Liver (tissue), 9 donors: ENCODE data around the gene PHLDA2. TPM values are rescaled to one million over a fixed set of nuclear protein-coding genes. Genes with fewer than 3 reads are reported as not detected.

Experiments used
- DNase-seq: peaks from one replicate; pipeline ENCODE4 v3.0.0-alpha.2; 2017; ENCODE audit warnings: low spot score
- H3K27ac ChIP-seq, 2 donors: one replicate each; pipeline ENCODE4 v1.7.0; 2013; ENCODE audit warnings: inconsistent platforms in 2 of 2, low read length in 2 of 2, control low read depth in 1 of 2, low read depth in 1 of 2, mild to moderate bottlenecking in 1 of 2
- H3K27me3 ChIP-seq, 4 donors: one replicate each; pipeline versions ENCODE4 v1.6.1 to v1.7.0; 2013; ENCODE audit warnings: low read length in 3 of 4, inconsistent platforms in 1 of 4, mild to moderate bottlenecking in 1 of 4, moderate library complexity in 1 of 4; ENCODE audit not compliant: control insufficient read depth in 4 of 4, insufficient read depth in 4 of 4
- H3K36me3 ChIP-seq, 4 donors: one replicate each; pipeline versions ENCODE4 v1.6.1 to v1.7.0; 2013; ENCODE audit warnings: low read length in 3 of 4, mild to moderate bottlenecking in 3 of 4, low read depth in 1 of 4, moderate library complexity in 1 of 4; ENCODE audit not compliant: control insufficient read depth in 4 of 4, insufficient read depth in 3 of 4
- H3K4me1 ChIP-seq, 4 donors: one replicate each; pipeline versions ENCODE4 v1.6.1 to v1.7.0; 2013; ENCODE audit warnings: low read length in 3 of 4, mild to moderate bottlenecking in 3 of 4, moderate library complexity in 1 of 4; ENCODE audit not compliant: control insufficient read depth in 4 of 4, insufficient read depth in 4 of 4
- H3K4me3 ChIP-seq, 3 donors: one replicate each; pipeline versions ENCODE4 v1.6.1 to v1.7.0; 2013; ENCODE audit warnings: low read length in 3 of 3, control low read depth in 1 of 3, low read depth in 1 of 3, mild to moderate bottlenecking in 1 of 3
- H3K9ac ChIP-seq, 2 donors: one replicate each; pipeline ENCODE4 v1.7.0; 2013; ENCODE audit warnings: low read length in 2 of 2, mild to moderate bottlenecking in 2 of 2, moderate library complexity in 2 of 2, control low read depth in 1 of 2, low read depth in 1 of 2
- H3K9me3 ChIP-seq, 4 donors: one replicate each; pipeline versions ENCODE4 v1.6.1 to v1.7.0; 2013; ENCODE audit warnings: low read length in 3 of 4; ENCODE audit not compliant: control insufficient read depth in 4 of 4
- ATF3 ChIP-seq: IDR thresholded peaks from 2 replicates; pipeline ENCODE4 v1.6.1; 2016; ENCODE audit warnings: antibody characterized with exemption
- CTCF ChIP-seq: fragments of 150-350 bp; IDR thresholded peaks from 2 replicates; pipeline ENCODE4 v1.5.1; 2017; ENCODE audit warnings: improper control_type of control experiment, low read depth, low read length; ENCODE audit not compliant: missing input control
- EGR1 ChIP-seq, 2 donors: IDR thresholded peaks; 2 replicates each; pipeline ENCODE4 v1.6.1; 2016 to 2018; ENCODE audit warnings: antibody characterized with exemption in 2 of 2, low read depth in 2 of 2
- FOXA1 ChIP-seq: IDR thresholded peaks from 2 replicates; pipeline ENCODE4 v1.6.1; 2016; ENCODE audit warnings: antibody characterized with exemption
- FOXA2 ChIP-seq: IDR thresholded peaks from 2 replicates; pipeline ENCODE4 v1.6.1; 2016; ENCODE audit warnings: antibody characterized with exemption
- GABPA ChIP-seq, 2 donors: IDR thresholded peaks in 1 of 2; conservative IDR thresholded peaks in 1 of 2; 2 replicates each; pipeline ENCODE4 v1.6.1; 2016; ENCODE audit warnings: antibody characterized with exemption in 2 of 2, mild to moderate bottlenecking in 1 of 2, moderate library complexity in 1 of 2
- HNF4A ChIP-seq, 2 donors: conservative IDR thresholded peaks; 2 replicates each; pipeline ENCODE4 v1.6.1; 2016; ENCODE audit warnings: antibody characterized with exemption in 2 of 2, mild to moderate bottlenecking in 2 of 2
- HNF4G ChIP-seq: IDR thresholded peaks from 2 replicates; pipeline ENCODE4 v1.6.1; 2016; ENCODE audit warnings: antibody characterized with exemption
- JUND ChIP-seq, 2 donors: IDR thresholded peaks; 2 replicates each; pipeline ENCODE4 v1.6.1; 2016; ENCODE audit warnings: antibody characterized with exemption in 2 of 2
- MAX ChIP-seq: IDR thresholded peaks from 2 replicates; pipeline ENCODE4 v1.6.1; 2016; ENCODE audit warnings: antibody characterized with exemption
- NR2F2 ChIP-seq: IDR thresholded peaks from 2 replicates; pipeline ENCODE4 v1.6.1; 2016; ENCODE audit warnings: antibody characterized with exemption
- RAD21 ChIP-seq, 2 donors: IDR thresholded peaks; 2 replicates each; pipeline ENCODE4 v1.6.1; 2016; ENCODE audit warnings: antibody characterized with exemption in 2 of 2, mild to moderate bottlenecking in 2 of 2
- REST ChIP-seq: IDR thresholded peaks from 2 replicates; pipeline ENCODE4 v1.6.1; 2016; ENCODE audit warnings: antibody characterized with exemption, mild to moderate bottlenecking
- RXRA ChIP-seq, 2 donors: IDR thresholded peaks; 2 replicates each; pipeline ENCODE4 v1.6.1; 2017 to 2018; ENCODE audit warnings: antibody characterized with exemption in 2 of 2, mild to moderate bottlenecking in 1 of 2
- SP1 ChIP-seq: IDR thresholded peaks from 2 replicates; pipeline ENCODE4 v1.6.1; 2018; ENCODE audit warnings: antibody characterized with exemption, mild to moderate bottlenecking
- TAF1 ChIP-seq: conservative IDR thresholded peaks from 2 replicates; pipeline ENCODE4 v1.6.1; 2016; ENCODE audit warnings: antibody characterized with exemption, mild to moderate bottlenecking
- YY1 ChIP-seq: IDR thresholded peaks from 2 replicates; pipeline ENCODE4 v1.6.1; 2016; ENCODE audit warnings: antibody characterized with exemption, mild to moderate bottlenecking
- ZBTB33 ChIP-seq: IDR thresholded peaks from 2 replicates; pipeline ENCODE4 v1.6.1; 2016; ENCODE audit warnings: antibody characterized with exemption
- WGBS: extraction: QIAGEN DNeasy Blood & Tissue Kit; methylation state at CpG from one replicate; pipeline ENCODE4 v1.1.7; 2013; 5-methylcytosine and 5-hydroxymethylcytosine counted together
- polyA plus RNA-seq, 2 donors: library from polyadenylated mRNA; stranded (reverse) in 1 of 2; unstranded in 1 of 2; fragments of 200-250 nt in 1 of 2; fragments of >200 nt in 1 of 2; fragmentation: Nextera tagmentation in 1 of 2; extraction: Ambion mirVana in 1 of 2; gene quantifications; one replicate each; pipeline versions ENCODE4 v1.2.1 to v1.2.3, GENCODE V29; 2013 to 2015
- total RNA-seq, 2 donors: library from RNA; depleted of rRNA; stranded (reverse); fragments of >200 nt; gene quantifications; one replicate each; pipeline ENCODE4 v1.2.3, GENCODE V29; 2014
- donor health status: healthy.
- donor health status: healthy.
- donor health status: healthy.
- donor health status: healthy.
- donor health status: healthy.

Gene PHLDA2
- total and polyA plus RNA-seq, 4 donors = 0.23 to 1.4 (median 0.99) TPM; not detected in 1

GRCh38 chr11:2916892-2917645 is 12.2 kb downstream of the PHLDA2 start:
- Histone ChIP-seq H3K9ac (no peak overlapping the region), H3K4me1 (no peaks in the 10 kb centered on the region), H3K27ac (no peak overlapping the region), H3K36me3 (peaks cover 0 to 4% (median 0%) of the 10 kb centered on the region in 4 donors), H3K4me3 (no peak overlapping the region), H3K9me3 (no peaks in the 10 kb centered on the region), H3K27me3 (no peaks in the 10 kb centered on the region)
- DNase-seq = no peak
- TF ChIP-seq CTCF (no peak), HNF4A (conservative IDR thresholded peaks at IDR 0.05) (no peak), GABPA (IDR thresholded peaks at IDR 0.05 in 1 of 2, conservative IDR thresholded peaks at IDR 0.05 in 1 of 2) (no peak), YY1 (no peak), RAD21 (IDR thresholded peaks at IDR 0.05) (no peak), SP1 (no peak)
- WGBS = 96% methylated on average over 16 of the region's 16 CpGs

- no peaks in the 10 kb centered on the region for H3K4me1 ChIP-seq
- no peaks in the 10 kb centered on the region for H3K9me3 ChIP-seq
- WGBS = 90% methylated on average over 20 of the region's 20 CpGs
- TF ChIP-seq MAX (no peak), TAF1 (no peak), RXRA (IDR thresholded peaks at IDR 0.05) (no peak), HNF4A (conservative IDR thresholded peaks at IDR 0.05) (no peak), HNF4G (no peak), SP1 (no peak), JUND (IDR thresholded peaks at IDR 0.05) (no peak), YY1 (no peak), ATF3 (no peak), CTCF (no peak), EGR1 (IDR thresholded peaks at IDR 0.05; ENCODE audit: low read depth in 2 of 2) (no peak), RAD21 (IDR thresholded peaks at IDR 0.05) (no peak), ZBTB33 (no peak), FOXA2 (no peak), NR2F2 (no peak), GABPA (IDR thresholded peaks at IDR 0.05 in 1 of 2, conservative IDR thresholded peaks at IDR 0.05 in 1 of 2) (no peak), REST (no peak), FOXA1 (no peak)
- peaks cover 0 to 4% (median 0%) of the 10 kb centered on the region in 4 donors for H3K36me3 ChIP-seq
- H3K4me3 ChIP-seq = no peak overlapping the region
- no peak overlapping the region for H3K9ac ChIP-seq
- H3K27me3 ChIP-seq = no peaks in the 10 kb centered on the region
- H3K27ac ChIP-seq = no peak overlapping the region
- DNase-seq = no peak
Measured at GRCh38 chr11:2916114-2916891, 12.9 kb downstream of the PHLDA2 start.
